Limb (tissue), 2 donors: ENCODE measurements around the gene AS3MT.
A peak's percentile ranks its signal among the peaks of the same experiment; 100 is the strongest.
"Not testable (repeated sequence)": the region's sequence is repeated elsewhere in the genome, so short reads cannot be mapped to it uniquely, and the experiment has no call there.

Source experiments
- DNase-seq, 2 donors: peaks; one replicate each; pipeline ENCODE4 v3.0.0-alpha.2; 2016; ENCODE audit errors: extremely low spot score in 2 of 2

AS3MT gene

GRCh38 chr10:102919246-102919959, 50.1 kb downstream of the AS3MT start:
- DNase-seq = peak in 1 of 2 donors; percentile 45

- no peak for DNase-seq
These were observed 50.9 kb downstream of the AS3MT start for GRCh38 chr10:102919992-102920739.

- DNase-seq = no peak
These were observed 54.3 kb downstream of the AS3MT start for GRCh38 chr10:102923601-102924000.

- no peak for DNase-seq
These were observed 57.6 kb downstream of the AS3MT start for GRCh38 chr10:102926842-102927241.

GRCh38 chr10:102927311-102928010, 58.2 kb downstream of the AS3MT start:
- no peak for DNase-seq

- not testable (repeated sequence) for DNase-seq
These were observed 59.2 kb downstream of the AS3MT start for GRCh38 chr10:102928442-102928841.

GRCh38 chr10:102930720-102931119, 61.5 kb downstream of the AS3MT start:
- no peak for DNase-seq

GRCh38 chr10:102931643-102932042, 62.4 kb downstream of the AS3MT start:
- DNase-seq = no peak

GRCh38 chr10:102935505-102935904, 66.2 kb downstream of the AS3MT start:
- no peak for DNase-seq

- DNase-seq = no peak
These were observed 66.8 kb downstream of the AS3MT start for GRCh38 chr10:102935939-102936605.

GRCh38 chr10:102941401-102941800, 72.1 kb downstream of the AS3MT start:
- DNase-seq = no peak

- no peak for DNase-seq
These were observed 76.2 kb downstream of the AS3MT start for GRCh38 chr10:102945449-102945848.

- DNase-seq = no peak
These were observed 76.7 kb downstream of the AS3MT start for GRCh38 chr10:102945962-102946361.

- no peak for DNase-seq
These were observed 77.7 kb downstream of the AS3MT start for GRCh38 chr10:102946992-102947391.

- no peak for DNase-seq
These were observed 78.9 kb downstream of the AS3MT start for GRCh38 chr10:102948176-102948575.

GRCh38 chr10:102948786-102949185, 79.5 kb downstream of the AS3MT start:
- DNase-seq = no peak

GRCh38 chr10:102949916-102950315, 80.6 kb downstream of the AS3MT start:
- no peak for DNase-seq

GRCh38 chr10:102951316-102951715, 82.0 kb downstream of the AS3MT start:
- no peak for DNase-seq
